Stimulated activated CD4-positive, alpha-beta T cell treated with anti-CD3 and anti-CD28 coated beads, Interleukin-4, amount 100 ng/mL, for 48 hours (primary cell): ENCODE results near the gene KCNMA1.

ENCODE experiments used
- DNase-seq, 2 donors: peaks; one replicate each; pipeline ENCODE4 v3.0.0-alpha.2; 2020; ENCODE audit warnings: low read depth in 2 of 2

KCNMA1 gene

GRCh38 chr10:76868098-76868977 is 769.3 kb downstream of the KCNMA1 start:
- DNase-seq: no peak

DNA sequence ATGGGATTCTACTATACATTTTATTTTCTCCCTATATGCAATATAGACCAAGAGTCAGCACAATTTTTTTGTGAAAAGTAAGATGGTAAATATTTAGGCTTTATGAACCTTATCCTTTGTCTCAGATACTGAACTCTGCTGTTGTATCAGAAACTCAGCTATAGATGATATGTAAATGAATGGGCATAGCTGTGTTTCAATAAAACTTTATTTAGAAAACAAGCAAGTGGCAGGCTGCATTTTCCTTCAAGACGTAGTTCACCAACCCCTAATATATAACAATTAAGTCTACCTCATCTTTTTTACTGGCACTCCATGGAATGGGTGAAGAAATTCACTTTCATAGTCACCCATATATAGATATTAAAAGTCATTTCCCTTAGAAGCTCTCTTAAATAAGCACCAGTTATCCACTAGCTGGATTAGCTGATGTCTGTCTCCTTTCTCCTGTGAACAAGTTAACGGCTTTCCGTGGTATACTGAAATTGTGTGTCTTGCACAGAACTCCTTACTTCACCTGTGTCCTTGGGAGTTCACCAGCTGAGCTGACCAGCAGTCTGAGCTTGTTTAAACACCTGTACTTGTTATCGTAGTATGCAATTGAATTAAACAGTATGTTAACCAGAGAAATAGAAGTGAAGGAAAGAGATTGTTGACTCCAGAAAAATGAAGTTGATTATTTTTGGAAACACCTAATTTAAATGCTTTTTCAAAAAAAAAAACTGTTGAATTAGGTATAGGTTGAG is 770.6 kb downstream of the KCNMA1 start:
- no peak for DNase-seq

DNA sequence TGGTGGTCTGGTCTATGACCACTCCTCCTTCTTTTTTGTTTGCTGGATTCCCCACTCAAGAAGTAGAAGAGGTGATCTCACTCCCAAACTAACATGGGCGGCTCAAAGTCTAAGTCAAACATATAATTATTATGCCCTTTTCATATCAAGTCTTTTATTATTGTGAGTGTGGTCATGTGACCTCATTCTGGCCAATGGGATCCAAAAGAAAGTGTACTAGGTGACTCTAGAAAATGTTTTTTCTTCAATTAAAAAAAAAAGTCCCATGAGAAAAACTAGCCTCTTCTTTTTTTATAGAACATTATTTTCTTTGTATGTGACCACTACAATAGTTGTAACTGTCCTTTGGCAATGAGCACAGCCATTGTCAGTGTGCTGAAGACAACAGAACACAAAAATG is 772.7 kb downstream of the KCNMA1 start:
- no peak for DNase-seq

DNA sequence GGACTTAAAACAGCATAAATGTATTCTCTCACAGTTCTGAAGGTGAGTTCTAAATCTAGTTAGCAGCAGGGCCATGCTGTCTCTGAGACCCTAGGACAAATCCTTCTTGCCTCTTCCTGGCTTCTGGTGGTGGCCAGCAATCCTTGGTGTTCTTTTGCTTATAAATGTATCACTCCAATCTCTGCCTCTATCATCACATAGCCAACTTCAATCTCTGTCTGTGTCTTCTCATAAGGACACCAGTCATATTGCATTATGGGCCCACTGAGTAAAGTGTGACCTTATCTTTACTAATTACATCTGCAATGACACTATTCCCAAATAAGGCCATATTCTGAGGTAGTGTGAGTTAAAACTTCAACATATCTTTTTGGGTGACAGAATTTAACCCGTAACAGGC is 778.9 kb downstream of the KCNMA1 start:
- no peak for DNase-seq

- DNase-seq: no peak
Observed at GRCh38 chr10:76840802-76841201, 796.8 kb downstream of the KCNMA1 start.

DNA sequence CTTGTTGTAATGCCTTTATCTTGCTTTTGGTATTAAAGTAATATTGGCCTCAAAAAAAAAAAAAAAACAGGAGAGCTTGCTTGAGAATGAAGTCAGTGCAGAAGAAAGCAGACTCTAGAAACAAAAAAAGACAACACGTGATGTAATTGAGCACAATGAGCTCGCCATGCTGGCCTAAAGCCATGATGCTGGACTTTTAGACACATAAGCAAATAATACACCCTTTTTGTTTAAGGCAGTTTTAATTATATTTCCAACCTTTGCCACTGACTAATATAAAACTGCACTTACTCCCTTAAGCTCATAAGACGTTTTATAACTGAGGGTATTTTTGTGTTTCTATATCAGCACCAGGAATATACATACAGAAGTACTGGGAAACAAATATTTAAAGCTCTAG is 798.3 kb downstream of the KCNMA1 start:
- DNase-seq: no peak

DNA sequence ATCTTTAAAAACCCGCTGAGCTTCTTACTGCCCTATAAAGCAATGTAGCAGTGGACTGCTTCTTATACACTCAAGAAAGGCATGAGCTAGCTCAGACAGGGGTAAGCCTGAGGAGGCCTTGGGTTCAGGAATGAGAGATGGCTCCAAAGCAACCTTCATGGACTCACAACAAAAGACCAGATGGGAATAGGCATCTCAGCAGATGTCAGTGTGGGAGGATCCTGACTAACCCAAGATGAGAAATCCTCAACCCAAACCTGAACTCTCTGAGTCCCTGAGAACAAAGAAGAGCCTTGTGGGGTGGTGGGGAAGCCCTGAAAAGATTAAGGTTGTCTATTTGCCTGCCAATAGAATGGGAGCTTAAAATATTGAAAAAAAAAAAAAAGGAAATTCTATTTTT is 807.4 kb downstream of the KCNMA1 start:
- no peak for DNase-seq

DNA sequence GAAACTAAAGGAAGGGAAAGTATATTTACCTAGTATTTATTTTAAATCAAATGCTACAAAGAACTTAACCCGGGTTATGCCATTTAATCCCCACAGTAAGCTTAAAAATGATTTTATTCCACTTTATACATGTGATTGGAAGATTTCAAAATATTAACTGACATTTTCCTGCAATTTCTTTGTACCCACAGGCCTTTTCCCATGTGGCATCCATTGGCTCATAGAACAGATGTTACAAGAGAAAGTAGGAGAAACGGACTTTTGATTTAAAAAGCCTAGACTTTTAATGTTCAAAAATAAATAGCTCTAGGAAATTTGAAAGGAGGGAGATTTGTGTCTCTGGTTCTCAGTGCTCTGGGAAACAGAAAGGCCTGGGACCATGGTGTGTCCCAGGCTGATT is 807.9 kb downstream of the KCNMA1 start:
- DNase-seq: no peak
